GM18526 (cell line): Measurements from ENCODE around the gene MICB.

Experiments
- POLR2A ChIP-seq: IDR thresholded peaks from 3 replicates; pipeline ENCODE4 v1.6.1; 2011; ENCODE audit not compliant: insufficient read length; ENCODE audit errors: extremely low read depth

The MICB gene

DNA sequence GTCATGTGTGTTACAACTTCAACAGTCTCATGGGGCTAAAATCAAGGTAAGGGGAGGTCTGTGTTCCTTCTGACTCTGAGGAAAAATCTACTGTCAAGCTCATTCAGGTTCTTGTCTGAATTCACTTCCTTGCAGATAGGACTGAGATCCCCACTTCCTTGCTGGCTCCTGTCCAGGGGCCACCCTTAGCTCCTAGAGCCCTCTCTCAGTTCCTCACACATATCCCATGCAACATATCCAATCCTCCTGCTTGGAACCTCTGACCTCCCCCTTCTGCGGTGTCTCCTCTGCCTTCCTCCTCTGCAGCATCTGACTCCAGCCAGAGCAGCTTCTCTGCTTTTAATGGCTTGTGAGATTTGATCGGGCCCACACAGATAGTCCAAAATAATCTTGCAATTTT is 27.1 kb upstream of the MICB start:
- no peak for TF ChIP-seq POLR2A

DNA sequence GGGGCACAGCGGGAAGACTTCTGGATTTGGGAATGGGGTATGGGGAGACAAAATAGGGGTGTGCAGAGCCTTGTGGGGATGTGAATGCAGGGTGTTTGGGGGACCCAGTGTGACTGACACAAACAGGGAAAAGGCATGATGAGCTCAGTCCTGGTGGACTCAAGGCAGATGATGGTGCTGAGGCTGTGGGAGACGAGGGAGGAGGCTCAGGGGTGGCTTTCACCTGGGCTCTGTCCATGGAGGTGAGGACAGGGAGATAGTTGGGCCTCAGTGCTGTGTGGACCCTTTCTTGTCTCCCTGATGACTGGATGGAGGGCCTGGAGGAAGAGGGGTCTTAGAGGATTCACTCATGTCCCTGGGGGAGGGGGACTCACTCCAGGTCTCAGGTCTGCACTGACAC is 26.2 kb upstream of the MICB start:
- no peak for TF ChIP-seq POLR2A

DNA sequence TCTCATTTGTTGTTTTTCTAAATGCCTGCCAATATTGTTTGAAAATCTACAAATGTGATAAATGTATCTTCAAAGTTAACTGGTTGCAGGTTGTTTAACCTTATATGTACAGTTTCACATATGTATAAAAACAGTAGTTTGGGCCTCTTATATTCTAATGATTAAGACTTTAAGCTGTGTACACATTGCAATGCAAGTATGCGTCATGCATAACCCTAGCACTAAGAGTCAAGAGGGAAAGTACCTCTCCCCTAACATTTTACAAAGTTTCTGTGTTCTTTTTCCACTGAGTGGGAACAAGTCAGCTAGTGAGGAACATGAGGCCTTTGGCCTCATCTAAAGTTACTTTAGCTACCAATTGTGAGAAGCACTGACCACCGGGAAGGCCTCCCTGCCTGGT is 25.7 kb upstream of the MICB start:
- no peak for TF ChIP-seq POLR2A

DNA sequence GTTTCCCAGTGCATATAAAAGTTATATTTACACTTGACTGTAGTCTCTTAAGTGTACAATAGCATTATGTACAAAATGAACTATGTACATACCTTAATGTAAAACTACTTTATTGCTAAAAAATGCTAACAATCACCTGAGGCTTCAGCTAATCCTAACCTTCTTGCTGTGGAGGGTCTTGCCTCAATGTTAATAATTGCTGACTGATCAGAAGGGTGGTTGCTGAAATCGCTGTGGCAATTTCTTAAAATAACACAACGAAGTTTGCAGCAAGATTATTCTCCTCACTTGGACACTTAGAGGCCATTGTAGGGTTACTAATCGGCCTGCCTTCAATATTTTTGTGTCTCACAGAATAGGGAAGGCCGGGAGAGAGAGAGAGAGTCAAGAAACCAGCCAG is 24.7 kb upstream of the MICB start:
- TF ChIP-seq POLR2A: no peak

DNA sequence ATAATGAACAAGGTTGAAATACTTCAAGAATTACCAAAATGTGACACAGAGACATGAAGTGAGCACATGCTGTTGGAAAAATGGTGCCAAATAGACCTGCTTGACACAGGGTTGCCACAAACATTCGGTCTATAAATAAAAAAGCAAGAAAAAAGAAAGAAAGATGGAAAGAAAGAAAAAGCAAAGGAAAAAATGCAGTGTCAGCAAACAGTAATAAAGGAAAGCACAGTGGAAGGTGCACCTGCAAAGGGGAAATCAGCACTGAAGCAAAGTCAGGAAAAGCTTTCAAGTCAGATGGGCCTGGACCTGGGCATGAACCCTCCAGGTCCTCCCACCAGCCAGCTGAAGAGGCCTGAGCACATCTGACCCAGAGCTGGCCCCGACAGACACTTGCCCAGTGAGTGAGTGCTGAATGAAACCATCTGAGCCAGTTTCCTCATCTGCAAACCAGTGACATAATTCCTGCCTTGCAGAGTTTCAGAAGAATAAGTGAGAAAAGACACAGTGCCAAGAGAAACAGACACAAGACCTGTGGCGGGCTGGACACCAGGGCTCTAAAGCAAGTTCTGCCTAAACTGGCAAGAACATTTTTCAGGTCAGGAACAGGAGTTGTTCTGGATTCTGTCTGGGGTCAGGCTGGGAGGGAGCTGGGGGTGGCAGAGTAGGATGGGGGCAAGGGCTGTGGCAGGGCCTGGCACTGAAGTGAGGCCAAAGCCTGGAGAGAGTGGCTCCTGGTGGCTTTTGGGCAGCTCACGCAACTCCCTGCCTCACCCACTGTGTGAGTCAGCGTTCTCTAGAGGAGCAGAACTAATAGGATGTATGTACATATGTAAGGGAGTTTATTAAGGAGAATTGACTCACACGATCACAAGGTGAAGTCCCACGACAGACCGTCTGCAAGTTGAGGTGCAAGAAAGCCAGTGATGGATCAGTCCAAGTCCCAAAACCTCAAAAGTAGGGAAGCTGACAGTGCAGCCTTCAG is 23.9 kb upstream of the MICB start:
- TF ChIP-seq POLR2A: no peak

DNA sequence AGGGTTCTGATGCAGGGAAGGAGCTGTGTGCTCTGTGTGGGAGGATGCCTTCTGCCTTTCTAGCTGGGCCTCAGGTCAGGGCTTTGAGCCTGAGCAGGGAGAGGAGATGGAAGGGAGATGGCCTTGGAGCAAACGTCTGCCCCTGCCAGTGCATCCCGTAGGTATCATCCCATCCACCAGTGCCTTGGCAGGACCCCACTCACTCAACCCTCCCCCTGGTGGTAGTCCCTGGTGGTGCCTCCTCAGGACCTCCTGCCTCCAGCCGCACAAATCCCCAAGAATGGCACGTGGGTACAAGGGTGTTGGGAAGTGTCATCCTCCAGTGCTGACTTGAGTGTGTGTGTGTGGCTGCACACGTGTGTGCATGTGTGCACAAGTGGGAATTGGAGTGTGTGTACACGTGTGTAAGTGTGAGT is 23.1 kb upstream of the MICB start:
- TF ChIP-seq POLR2A: no peak

DNA sequence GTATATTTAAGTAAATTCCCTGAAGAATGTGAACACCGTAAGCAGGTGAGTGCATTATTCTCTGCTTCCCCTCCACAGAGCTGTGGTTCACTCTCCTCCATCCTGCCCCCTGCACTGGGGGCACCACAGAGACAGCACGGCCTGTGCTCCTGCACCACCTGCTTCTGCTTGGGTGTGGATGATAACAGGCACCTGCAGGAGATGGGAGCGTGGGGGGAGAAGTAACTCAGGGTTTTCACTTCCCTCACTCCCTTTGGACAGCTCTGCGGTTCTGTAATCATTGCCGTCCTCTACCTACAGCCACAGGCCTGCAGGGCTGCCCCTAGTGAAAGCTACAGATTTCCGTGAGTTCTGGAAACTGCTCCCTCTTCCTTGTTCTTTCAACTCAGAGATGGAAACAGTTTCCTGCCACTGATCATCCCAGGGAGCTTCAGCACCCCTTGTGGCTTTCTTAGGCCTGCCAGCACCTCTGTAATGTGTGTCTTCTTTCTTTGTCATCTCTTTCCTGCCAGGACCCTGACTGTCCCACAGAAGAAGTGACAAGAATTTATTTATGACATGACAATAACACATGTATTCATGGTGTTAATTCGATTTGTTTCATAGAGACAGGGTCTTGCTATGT is 21.3 kb upstream of the MICB start:
- no peak for TF ChIP-seq POLR2A

DNA sequence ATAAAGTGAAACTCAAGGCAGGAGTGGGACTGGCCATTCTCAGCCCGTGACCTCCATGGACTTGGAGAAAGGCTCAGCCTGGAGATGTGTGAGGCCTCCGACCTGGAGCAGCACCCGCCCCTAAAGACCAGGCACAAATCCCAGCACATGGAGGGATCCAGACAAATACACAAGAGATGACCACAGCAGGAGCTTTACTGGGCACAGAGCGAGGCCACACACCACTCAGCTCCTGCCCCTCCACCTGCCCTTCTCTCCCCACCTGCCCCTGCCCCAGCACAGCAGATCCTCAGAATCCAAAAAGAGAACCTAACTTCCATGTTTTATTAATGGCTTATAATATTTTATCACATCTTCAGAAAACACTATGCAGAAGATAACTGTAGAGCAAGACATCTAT is 20.4 kb upstream of the MICB start:
- no peak for TF ChIP-seq POLR2A

DNA sequence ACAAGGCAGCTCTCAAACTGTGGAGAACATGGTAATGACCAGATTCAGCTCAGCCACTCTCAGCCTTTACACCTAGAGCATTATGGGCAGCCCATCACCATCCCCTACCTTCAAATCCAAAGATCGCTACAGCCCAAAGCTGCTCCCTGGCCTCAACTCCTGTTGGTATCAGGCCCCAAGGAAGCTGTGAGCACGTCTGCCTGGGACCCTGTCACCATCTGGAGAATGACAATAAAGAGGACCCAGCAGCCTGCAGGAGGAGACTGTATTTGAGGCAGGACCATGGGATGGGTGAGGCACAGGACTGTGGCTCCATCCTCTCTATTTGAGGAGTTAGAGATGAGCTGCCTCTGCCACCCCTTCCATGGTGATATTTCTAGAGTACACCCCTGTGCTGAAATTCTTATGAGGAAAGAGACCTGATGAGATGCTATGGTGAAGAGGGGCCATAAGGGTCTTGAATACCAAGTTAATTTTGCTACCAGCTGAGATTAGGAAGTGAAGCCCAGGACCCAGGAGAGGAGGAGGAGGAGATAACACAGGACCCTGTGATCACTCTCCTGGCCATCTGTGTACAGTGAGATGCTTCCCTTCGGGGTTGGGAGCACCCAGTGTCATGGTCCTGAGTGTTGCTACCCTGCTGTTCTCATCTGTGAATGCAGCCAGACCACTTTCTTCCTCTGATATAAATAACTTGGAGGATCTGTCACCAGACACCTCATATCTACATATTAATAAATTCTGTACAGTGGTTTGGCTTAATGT is 19.6 kb upstream of the MICB start:
- no peak for TF ChIP-seq POLR2A

DNA sequence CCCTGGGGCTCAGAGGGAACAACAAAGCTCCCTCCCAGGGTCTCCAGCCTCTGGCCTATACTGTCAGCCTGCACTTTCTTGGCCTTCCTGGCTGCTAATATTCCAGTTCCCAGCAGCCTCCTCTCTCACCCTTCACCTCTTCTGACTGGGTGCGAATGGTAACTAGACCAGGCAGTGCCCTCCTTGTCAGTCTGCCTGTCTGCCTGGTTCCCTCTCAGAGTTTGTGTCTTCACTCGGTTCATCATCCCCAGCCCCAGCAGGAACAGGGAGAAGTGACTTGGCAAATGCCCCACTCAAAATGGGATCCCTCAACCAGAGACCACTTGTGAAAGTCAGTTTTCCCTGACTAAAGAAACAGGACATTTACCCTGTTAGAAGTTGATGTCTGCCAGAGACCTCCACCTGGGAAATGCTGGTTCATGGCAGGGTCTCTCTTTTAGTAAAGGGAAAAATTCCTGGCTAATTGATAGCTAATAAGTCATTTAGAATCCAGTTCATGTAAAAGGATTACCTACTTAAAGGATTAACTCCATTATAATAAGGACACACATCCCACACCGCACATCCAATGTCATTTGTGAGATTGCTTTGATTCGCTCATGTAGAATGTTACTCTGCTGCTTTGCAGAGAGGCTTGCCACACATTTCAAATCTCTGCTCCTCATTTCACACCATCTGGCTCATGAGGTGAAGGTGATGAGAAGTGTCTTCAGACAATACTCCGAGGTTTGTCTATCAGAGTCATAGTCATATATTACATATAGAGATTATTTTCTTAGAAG is 18.6 kb upstream of the MICB start:
- no peak for TF ChIP-seq POLR2A

DNA sequence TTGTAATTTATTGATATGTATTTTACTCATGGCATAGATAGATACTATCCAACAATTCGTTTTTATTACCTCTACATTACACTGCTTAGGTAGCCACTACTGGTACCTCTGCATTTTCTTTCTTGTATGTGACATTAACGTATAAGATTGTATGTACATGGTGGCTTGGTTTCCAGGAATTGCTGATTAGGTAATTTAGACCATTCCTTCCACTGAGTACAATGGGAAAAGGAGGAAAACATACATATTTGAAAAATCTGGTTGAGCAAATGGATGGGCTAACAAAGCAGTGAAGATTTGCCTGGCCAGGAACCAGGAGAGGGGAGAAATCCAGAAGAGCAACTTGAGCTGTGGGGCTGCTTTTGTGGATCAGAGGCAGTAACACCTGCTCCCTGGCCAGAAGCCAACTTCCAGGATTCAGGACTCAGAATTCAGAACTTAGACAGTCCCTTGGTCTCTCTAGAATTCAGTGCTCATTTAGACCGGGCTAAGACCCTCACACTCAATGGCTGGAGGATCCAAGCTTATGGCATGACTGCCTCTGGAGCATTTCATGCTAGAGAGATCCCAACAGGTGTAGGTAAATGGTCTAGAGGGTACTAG is 17.9 kb upstream of the MICB start:
- no peak for TF ChIP-seq POLR2A

DNA sequence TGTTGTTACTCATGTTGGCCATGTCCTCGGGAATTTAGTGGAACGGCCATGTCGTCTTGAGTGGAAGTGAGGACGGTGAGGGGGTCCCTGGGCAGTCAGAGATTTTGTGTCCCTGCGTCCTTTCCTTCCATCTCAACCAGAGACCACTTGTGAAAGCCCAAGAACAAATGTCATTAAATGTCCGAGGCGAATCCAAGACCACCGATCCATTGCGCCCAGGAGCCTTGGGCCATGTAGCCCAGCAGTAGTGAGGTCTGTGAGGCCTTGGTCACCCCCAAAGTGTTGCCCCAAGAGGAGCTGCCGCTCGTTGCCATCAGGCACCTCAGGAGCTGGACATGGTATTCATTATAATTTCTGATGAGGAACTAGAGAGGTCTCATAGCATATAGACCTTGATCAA is 17.4 kb upstream of the MICB start:
- TF ChIP-seq POLR2A: no peak

DNA sequence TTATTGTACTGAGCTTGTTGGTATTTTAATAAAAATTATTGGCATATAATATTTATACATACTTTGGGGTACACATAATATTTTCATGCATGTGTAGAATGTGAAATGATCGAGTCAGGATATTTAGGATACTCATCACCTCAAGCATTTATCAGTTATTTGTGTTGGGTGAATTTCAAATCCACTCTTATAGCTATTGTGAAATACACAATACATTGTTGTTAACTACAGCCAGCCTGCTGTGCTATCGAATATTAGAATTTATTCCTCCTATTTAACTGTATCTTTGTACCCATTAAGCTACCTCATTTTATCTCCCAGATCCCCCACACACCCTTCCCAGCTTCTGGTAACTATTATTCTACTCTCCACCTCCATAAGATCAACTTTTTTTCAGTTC is 14.6 kb upstream of the MICB start:
- TF ChIP-seq POLR2A: no peak

DNA sequence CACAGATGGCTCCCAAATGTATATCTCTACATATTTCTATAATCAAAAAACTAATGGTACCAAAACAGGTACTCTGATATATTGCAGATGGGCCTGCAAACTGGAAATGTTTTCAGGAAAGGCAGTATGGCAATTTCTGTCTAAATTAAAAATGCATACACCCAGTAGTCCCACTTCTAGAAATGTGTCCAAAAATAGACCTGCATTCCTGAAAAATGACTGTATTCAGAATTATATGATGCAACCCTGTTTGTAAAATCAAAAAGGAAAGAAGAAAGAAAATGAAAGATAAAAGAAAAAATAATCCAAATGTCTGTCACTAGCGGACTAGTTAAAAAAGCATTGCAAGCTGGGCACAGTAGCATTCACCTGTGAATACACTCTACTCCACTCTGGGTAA is 12.9 kb upstream of the MICB start:
- no peak for TF ChIP-seq POLR2A

DNA sequence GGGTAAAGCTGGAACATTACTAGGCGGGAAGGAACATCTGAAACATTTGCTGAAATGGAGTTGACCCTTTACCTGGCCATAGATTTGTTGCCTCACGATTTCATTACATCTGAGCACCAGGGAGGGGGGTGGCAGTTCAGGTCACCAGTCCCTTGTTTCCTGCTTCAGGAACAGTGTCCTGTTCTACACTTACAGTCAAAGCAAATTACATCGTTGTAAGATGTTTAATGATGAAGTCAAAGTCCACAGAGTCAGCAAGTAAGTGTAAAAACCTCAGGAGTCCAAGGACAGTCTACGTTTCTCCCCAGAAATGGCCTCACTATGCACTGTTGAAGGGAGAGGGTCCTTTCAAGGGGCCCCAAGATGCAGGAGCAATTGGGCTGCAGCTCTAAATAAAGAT is 8.9 kb upstream of the MICB start:
- no peak for TF ChIP-seq POLR2A
